K562 (cell line): Measurements from ENCODE around the gene RPL7A.

Source experiments
- BMI1 ChIP-seq: fragments of 150-350 bp; IDR thresholded peaks from 2 replicates; pipeline ENCODE4 v1.6.1; 2014; ENCODE audit warnings: low read length
- EHMT2 ChIP-seq: fragments of 450-650 bp; IDR thresholded peaks from 2 replicates; pipeline ENCODE4 v1.6.1; 2018; ENCODE audit warnings: antibody characterized with exemption
- EZH2 ChIP-seq: IDR thresholded peaks from 2 replicates; pipeline ENCODE4 v1.6.1; 2012; ENCODE audit warnings: low read depth, mild to moderate bottlenecking, inconsistent platforms, low read length, borderline replicate concordance
- GATA2 ChIP-seq: sonication (generic); formaldehyde crosslinking; IDR thresholded peaks from 2 replicates; pipeline ENCODE4 v1.4.0; 2020; ENCODE audit warnings: mild to moderate bottlenecking, missing genetic modification reagents
- HLTF ChIP-seq: fragments of 450-650 bp; IDR thresholded peaks from 2 replicates; pipeline ENCODE4 v1.6.1; 2016
- HMG20A ChIP-seq: fragments of 450-650 bp; formaldehyde crosslinking; conservative IDR thresholded peaks from 2 replicates; pipeline ENCODE4 v1.4.0; 2020; ENCODE audit warnings: mild to moderate bottlenecking, mixed read lengths
- MEIS2 ChIP-seq: fragments of 450-650 bp; IDR thresholded peaks from 2 replicates; pipeline ENCODE4 v1.6.1; 2014; ENCODE audit warnings: mild to moderate bottlenecking; ENCODE audit not compliant: partially characterized antibody
- NFE2 ChIP-seq: IDR thresholded peaks from 2 replicates; pipeline ENCODE4 v1.6.1; 2014; ENCODE audit warnings: antibody characterized with exemption, low read depth
- POLR2AphosphoS5 ChIP-seq: IDR thresholded peaks from 2 replicates; pipeline ENCODE4 v1.6.1; 2011; ENCODE audit warnings: mild to moderate bottlenecking, low read depth, low read length, moderate library complexity; ENCODE audit not compliant: control insufficient read depth, insufficient read depth
- SP2 ChIP-seq: IDR thresholded peaks from 2 replicates; pipeline ENCODE4 v1.6.1; 2011; ENCODE audit warnings: mild to moderate bottlenecking, low read depth, low read length, moderate library complexity; ENCODE audit not compliant: poor library complexity, severe bottlenecking; ENCODE audit errors: extremely low read depth
- TARDBP ChIP-seq: fragments of 450-650 bp; IDR thresholded peaks from 2 replicates; pipeline ENCODE4 v1.6.1; 2016
- TF ChIP-seq, protein P1 (sequence below), 3 experiments: IDR thresholded peaks in 2 of 3; conservative IDR thresholded peaks in 1 of 3; 2 replicates each; pipeline ENCODE4 v1.5.1; 2011 to 2012; ENCODE audit warnings: low read length in 3 of 3, mild to moderate bottlenecking in 3 of 3, control low read depth in 2 of 3, improper control_type of control experiment in 1 of 3, inconsistent platforms in 1 of 3, low read depth in 1 of 3, mixed read lengths in 1 of 3, moderate library complexity in 1 of 3; ENCODE audit not compliant: insufficient read depth in 2 of 3

DNA sequence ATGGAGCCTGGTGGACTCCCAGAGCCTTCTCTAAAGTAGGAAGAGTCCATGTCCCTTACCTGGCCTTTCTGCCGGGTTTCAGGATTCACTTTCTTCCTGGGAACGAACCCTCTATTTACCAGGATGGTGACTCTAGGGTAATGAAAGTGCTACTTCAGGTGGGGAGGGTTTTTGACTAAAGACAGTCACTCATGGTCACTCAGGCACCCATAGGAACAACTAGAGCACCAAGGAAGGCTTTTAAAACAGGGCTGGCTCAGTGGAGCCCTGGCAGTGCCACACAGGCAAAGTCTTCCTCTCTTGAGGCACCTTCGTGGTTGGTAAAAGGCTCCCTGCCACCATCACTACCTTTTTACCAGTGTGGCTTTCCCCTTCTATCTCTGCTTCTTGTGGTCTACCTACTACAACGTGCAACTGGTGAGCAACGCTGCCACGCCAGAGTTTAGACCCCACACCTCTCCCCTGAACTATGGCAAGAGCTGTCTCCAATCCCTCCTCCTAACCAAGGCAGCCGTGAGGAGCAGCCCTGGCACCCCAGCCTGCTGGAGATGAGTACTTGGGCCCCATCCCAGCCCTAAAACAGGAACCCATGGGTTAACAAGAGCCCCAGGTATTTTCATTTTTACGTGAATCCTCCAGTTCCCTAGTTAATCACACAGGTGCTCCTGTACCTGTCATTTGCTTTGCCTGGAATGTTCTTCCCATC is 4.8 kb downstream of the RPL7A start:
- TF ChIP-seq, protein P1, sequence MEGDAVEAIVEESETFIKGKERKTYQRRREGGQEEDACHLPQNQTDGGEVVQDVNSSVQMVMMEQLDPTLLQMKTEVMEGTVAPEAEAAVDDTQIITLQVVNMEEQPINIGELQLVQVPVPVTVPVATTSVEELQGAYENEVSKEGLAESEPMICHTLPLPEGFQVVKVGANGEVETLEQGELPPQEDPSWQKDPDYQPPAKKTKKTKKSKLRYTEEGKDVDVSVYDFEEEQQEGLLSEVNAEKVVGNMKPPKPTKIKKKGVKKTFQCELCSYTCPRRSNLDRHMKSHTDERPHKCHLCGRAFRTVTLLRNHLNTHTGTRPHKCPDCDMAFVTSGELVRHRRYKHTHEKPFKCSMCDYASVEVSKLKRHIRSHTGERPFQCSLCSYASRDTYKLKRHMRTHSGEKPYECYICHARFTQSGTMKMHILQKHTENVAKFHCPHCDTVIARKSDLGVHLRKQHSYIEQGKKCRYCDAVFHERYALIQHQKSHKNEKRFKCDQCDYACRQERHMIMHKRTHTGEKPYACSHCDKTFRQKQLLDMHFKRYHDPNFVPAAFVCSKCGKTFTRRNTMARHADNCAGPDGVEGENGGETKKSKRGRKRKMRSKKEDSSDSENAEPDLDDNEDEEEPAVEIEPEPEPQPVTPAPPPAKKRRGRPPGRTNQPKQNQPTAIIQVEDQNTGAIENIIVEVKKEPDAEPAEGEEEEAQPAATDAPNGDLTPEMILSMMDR (IDR thresholded peaks at IDR 0.05 in 2 of 3, conservative IDR thresholded peaks at IDR 0.05 in 1 of 3; ENCODE audit: insufficient read depth in 2 of 3, low read depth in 1 of 3, low read length in 3 of 3): no peak
- TF ChIP-seq POLR2AphosphoS5 (peak; percentile 59), TARDBP (no peak), HLTF (no peak), SP2 (no peak), GATA2 (no peak), BMI1 (no peak), NFE2 (no peak), EZH2 (no peak), EHMT2 (no peak), MEIS2 (no peak), HMG20A (CRISPR knock-in tag) (no peak)
